ENCODE data around the gene CPNE5.

The CPNE5 gene

GRCh38 chr6:36755435-36756348, 83.6 kb downstream of the CPNE5 start:
- TF ChIP-seq CTCF (IDR thresholded peaks at IDR 0.05; ENCODE audit: insufficient read depth, low read length, missing control alignments): no peak
- no peak overlapping the region for H3K4me3 ChIP-seq (ENCODE audit: low read depth, low read length)
- ChIA-PET CTCF (interaction anchor here (0.6 to 11.7 kb wide), 10 partner anchors 11 to 263 kb away, joined by 3 to 167 read pairs (median 6); no protein-coding TSS in a partner anchor), POLR2A (interaction anchor here (1.0 kb wide), 1 partner anchor 77 kb away, joined by 4 read pairs; the partner anchor contains the start of gene CDKN1A)
- no peak for DNase-seq (ENCODE audit: low read depth, low spot score)

GRCh38 chr6:36754582-36755434, 84.4 kb downstream of the CPNE5 start:
- TF ChIP-seq CTCF (IDR thresholded peaks at IDR 0.05; ENCODE audit: insufficient read depth, low read length, missing control alignments): no peak
- ChIA-PET POLR2A (interaction anchor here (1.0 kb wide), 1 partner anchor 76 kb away, joined by 4 read pairs; the partner anchor contains the start of gene CDKN1A), CTCF (interaction anchor here (0.6 to 11.7 kb wide), 8 partner anchors 12 to 138 kb away, joined by 4 to 167 read pairs (median 7); no protein-coding TSS in a partner anchor)
- H3K4me3 ChIP-seq (ENCODE audit: low read depth, low read length): no peak overlapping the region
- no peak for DNase-seq (ENCODE audit: low read depth, low spot score)

- TF ChIP-seq CTCF (IDR thresholded peaks at IDR 0.05; ENCODE audit: insufficient read depth, low read length, missing control alignments): no peak
- ChIA-PET POLR2A (no interaction called here), CTCF (interaction anchor here (1.0 to 11.7 kb wide), 7 partner anchors 13 to 144 kb away, joined by 3 to 167 read pairs (median 11); no protein-coding TSS in a partner anchor)
- H3K4me3 ChIP-seq (ENCODE audit: low read depth, low read length): no peak overlapping the region
- no peak for DNase-seq (ENCODE audit: low read depth, low spot score)
These were observed 85.4 kb downstream of the CPNE5 start for GRCh38 chr6:36753671-36754405.

- no peak overlapping the region for H3K4me3 ChIP-seq (ENCODE audit: low read depth, low read length)
- no peak for TF ChIP-seq CTCF (IDR thresholded peaks at IDR 0.05; ENCODE audit: insufficient read depth, low read length, missing control alignments)
- ChIA-PET POLR2A (no interaction called here), CTCF (interaction anchor here (1.0 to 11.7 kb wide), 7 partner anchors 8 to 143 kb away, joined by 3 to 167 read pairs (median 20); no protein-coding TSS in a partner anchor)
- no peak for DNase-seq (ENCODE audit: low read depth, low spot score)
These were observed 86.2 kb downstream of the CPNE5 start for GRCh38 chr6:36752886-36753506.

GRCh38 chr6:36752187-36752885, 86.9 kb downstream of the CPNE5 start:
- CTCF ChIA-PET: interaction anchor here (2.7 to 11.7 kb wide), 5 partner anchors 8 to 136 kb away, joined by 11 to 167 read pairs (median 43); no protein-coding TSS in a partner anchor
- POLR2A ChIA-PET: no interaction called here
- no peak for DNase-seq (ENCODE audit: low read depth, low spot score)
- H3K4me3 ChIP-seq (ENCODE audit: low read depth, low read length): no peak overlapping the region
- TF ChIP-seq CTCF (IDR thresholded peaks at IDR 0.05; ENCODE audit: insufficient read depth, low read length, missing control alignments): no peak
